ENCODE results near the gene AFM. TPM values are rescaled to one million over a fixed set of nuclear protein-coding genes. Genes with fewer than 3 reads are reported as not detected.
"Not testable (repeated sequence)": the region's sequence is repeated elsewhere in the genome, so short reads cannot be mapped to it uniquely, and the experiment has no call there.

The AFM gene
- total RNA-seq, 2 experiments from 2014 or later: not detected

DNA sequence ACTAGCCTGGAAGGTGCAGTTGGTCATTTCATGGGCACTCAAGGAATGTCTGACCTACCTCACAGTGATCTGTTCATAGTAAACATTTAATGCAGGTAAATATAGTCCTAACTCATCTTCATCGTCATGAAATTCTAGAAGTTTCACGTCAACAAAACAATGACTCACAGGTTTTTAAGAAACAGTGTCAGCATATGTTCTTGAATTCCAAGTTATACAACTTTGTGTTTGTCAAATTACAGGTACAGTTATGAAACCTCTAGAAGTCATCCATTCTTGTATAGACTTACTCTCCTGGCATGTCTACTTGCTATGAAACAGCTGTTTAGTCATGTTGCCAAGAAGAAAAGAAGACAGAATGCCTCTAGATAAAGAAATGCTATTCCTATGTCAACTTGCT, 46.6 kb downstream of the AFM start:
- ATAC-seq (no peak), DNase-seq (no peak)
- Mint-ChIP-seq H3K9me3 (ENCODE audit: insufficient read depth) (no peaks in the 10 kb centered on the region), H3K27me3 (ENCODE audit: low read depth) (no peaks in the 10 kb centered on the region), H3K4me3 (no peak overlapping the region), H3K36me3 (ENCODE audit: low read depth) (no peaks in the 10 kb centered on the region), H3K27ac (no peak overlapping the region), H3K4me1 (ENCODE audit: low read depth) (no peaks in the 10 kb centered on the region)
- ChIA-PET POLR2A (no interaction called here), CTCF (no interaction called here)

DNA sequence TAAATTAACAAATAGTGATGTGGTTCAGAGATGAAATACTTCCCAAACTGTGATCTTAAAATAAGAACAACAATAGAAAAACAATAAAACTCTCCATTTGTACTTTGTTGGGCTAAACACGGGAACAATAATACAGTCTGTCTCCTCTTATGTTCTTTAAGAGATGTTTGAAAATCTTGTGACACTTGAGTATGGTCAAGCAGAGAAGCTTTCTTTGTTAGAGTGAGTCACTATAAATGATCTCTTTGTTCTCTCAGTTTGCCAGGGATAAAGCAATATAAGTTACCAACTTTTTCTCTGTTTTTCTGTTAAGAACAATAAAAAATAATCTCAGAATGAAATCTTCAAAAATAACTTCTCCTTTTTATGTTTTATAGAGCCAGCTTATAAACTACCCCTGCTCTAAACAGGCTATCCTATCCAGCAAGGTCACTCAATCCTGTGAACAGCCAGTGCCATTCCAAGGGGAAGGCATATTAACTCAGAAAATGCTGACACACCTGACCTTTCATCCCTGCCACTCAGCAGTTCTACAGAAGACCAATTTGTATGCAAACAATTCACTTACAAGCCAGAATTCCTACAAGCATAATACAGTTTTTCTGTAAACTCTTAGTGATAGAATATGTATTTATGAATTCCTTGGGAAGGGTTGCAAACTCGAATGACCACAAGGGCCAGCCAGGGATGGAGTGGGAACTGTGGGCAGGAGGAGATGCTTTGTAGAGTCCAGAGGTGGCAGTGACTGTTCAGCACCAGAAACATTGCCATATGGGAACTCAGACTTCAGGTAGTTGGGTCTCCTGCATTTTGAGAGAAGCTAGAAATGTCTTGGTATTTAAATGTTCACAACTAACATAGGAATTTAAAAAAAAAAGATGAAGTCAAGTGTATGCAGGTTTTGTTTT, 52.2 kb downstream of the AFM start:
- no peaks in the 10 kb centered on the region for H3K36me3 Mint-ChIP-seq (ENCODE audit: low read depth)
- no peaks in the 10 kb centered on the region for H3K4me1 Mint-ChIP-seq (ENCODE audit: low read depth)
- no peak overlapping the region for H3K27ac Mint-ChIP-seq
- ATAC-seq: no peak
- no peak for DNase-seq
- H3K9me3 Mint-ChIP-seq (ENCODE audit: insufficient read depth): no peaks in the 10 kb centered on the region
- POLR2A ChIA-PET: no interaction called here
- H3K27me3 Mint-ChIP-seq (ENCODE audit: low read depth): no peaks in the 10 kb centered on the region
- CTCF ChIA-PET: no interaction called here
- H3K4me3 Mint-ChIP-seq: no peak overlapping the region

DNA sequence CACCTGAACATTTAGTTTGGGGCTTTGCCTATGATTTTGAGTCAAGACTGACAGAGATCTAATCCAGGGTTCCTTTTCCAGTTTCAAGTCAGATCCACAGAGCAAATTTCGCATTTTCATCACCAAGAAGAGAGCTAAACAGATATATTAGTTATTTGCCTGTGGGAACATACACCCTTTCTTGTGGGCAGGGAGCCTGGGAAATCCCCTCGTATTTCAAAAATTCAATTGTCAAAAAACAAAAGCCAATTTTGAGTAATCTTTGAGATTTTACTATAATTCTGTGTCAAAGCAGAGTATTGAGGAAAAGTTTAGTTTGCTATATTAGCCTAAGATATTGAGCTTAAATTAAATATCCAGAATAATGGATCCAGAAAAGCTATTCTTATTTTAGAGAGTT, 56.6 kb downstream of the AFM start:
- Mint-ChIP-seq H3K27ac (no peak overlapping the region), H3K27me3 (ENCODE audit: low read depth) (no peaks in the 10 kb centered on the region), H3K4me1 (ENCODE audit: low read depth) (no peaks in the 10 kb centered on the region), H3K36me3 (ENCODE audit: low read depth) (no peaks in the 10 kb centered on the region), H3K4me3 (no peak overlapping the region), H3K9me3 (ENCODE audit: insufficient read depth) (no peaks in the 10 kb centered on the region)
- POLR2A ChIA-PET: no interaction called here
- ATAC-seq (no peak), DNase-seq (no peak)
- CTCF ChIA-PET: no interaction called here

DNA sequence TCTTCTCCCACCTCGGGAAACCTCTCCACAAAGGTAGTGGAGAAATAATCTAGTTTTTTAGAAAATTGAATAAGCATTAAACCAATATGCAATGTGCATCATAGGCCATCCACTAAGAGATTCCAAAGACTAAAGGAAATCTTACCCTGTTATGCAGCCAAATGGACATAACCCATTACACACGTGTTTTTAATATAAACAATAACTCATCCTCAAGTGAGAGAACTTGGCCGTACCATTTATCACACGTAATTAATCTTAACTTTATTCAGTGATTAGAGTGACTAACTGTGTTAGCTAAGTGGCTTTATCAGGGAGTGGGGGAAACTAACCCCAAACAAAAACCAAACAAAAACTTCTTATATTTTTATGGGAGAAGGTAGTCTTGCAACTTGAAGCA, 57.8 kb downstream of the AFM start:
- CTCF ChIA-PET: no interaction called here
- no peak overlapping the region for H3K4me3 Mint-ChIP-seq

DNA sequence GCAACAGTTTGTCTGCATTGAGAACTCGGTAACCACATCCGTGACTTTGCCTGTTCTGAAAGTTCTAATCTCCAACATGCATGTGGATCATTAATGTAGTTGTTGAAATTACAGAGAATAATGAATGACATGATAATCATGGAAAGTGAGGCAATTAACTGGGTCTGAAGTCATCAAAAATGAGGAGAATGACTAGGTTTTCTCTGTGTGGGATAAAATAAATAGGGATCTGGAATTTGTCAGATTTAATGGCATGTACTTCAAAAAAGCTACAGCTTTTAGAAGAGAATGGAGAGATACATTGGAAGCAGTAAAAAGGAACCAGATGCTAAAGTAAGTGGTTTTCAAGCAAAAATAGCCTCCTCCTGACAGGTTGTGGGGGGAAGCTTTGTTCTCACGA, 59.3 kb downstream of the AFM start:
- Mint-ChIP-seq H3K36me3 (ENCODE audit: low read depth) (no peaks in the 10 kb centered on the region), H3K4me1 (ENCODE audit: low read depth) (no peaks in the 10 kb centered on the region), H3K27ac (no peak overlapping the region), H3K27me3 (ENCODE audit: low read depth) (no peaks in the 10 kb centered on the region), H3K4me3 (no peak overlapping the region), H3K9me3 (ENCODE audit: insufficient read depth) (no peaks in the 10 kb centered on the region)
- CTCF ChIA-PET: no interaction called here
- no peak for ATAC-seq
- no peak for DNase-seq
- POLR2A ChIA-PET: no interaction called here

More for the DNA sequence above, 57.8 kb downstream of the AFM start:
- no peaks in the 10 kb centered on the region for H3K4me1 Mint-ChIP-seq (ENCODE audit: low read depth)
- no peak overlapping the region for H3K27ac Mint-ChIP-seq
- DNase-seq: no peak
- POLR2A ChIA-PET: no interaction called here
- no peak for ATAC-seq
- no peaks in the 10 kb centered on the region for H3K9me3 Mint-ChIP-seq (ENCODE audit: insufficient read depth)
- no peaks in the 10 kb centered on the region for H3K27me3 Mint-ChIP-seq (ENCODE audit: low read depth)
- H3K36me3 Mint-ChIP-seq (ENCODE audit: low read depth): no peaks in the 10 kb centered on the region

DNA sequence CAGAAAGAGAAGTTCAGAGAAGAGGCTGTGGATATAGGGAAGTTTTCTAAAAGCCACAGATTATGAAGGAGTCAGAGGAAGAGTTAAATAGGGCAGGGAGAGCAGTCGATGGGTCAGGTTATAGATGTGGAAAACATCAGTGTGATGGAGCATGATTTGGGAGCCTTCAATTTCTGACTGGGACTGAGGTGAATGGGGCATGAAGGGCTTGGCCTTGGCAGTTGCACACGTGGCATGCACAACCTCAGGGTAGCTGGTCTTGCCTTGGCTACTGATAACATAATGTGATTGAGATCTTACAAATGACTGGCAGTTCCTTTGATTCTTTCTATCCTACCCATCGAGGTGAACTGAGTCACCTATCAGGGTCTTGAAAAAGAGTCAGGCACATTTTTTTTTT, 59.7 kb downstream of the AFM start:
- ChIA-PET POLR2A (no interaction called here), CTCF (no interaction called here)
- Mint-ChIP-seq H3K9me3 (ENCODE audit: insufficient read depth) (no peaks in the 10 kb centered on the region), H3K27me3 (ENCODE audit: low read depth) (no peaks in the 10 kb centered on the region), H3K4me3 (no peak overlapping the region), H3K27ac (no peak overlapping the region), H3K36me3 (ENCODE audit: low read depth) (no peaks in the 10 kb centered on the region), H3K4me1 (ENCODE audit: low read depth) (no peaks in the 10 kb centered on the region)
- ATAC-seq (no peak), DNase-seq (no peak)

DNA sequence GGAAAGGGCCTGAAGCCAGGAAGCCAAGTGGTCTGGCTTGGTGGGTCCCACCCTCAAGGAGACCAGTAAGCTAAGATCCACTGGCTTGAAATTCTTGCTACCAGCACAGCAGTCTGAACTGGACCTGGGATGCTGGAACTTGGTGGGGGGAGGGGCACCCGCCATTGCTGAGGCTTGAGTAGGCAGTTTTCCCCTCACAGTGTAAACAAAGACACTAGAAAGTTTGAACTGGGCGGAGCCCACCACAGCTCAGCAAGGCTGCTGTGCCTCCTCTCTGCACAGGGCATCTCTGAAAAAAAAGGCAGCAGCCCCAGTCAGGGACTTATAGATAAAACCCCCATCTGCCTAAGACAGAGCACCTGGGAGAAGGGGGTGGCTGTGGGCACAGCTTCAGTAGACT, 63.1 kb downstream of the AFM start:
- ATAC-seq (no peak), DNase-seq (no peak)
- Mint-ChIP-seq H3K27me3 (ENCODE audit: low read depth) (no peaks in the 10 kb centered on the region), H3K4me1 (ENCODE audit: low read depth) (no peaks in the 10 kb centered on the region), H3K36me3 (ENCODE audit: low read depth) (no peaks in the 10 kb centered on the region), H3K4me3 (no peak overlapping the region), H3K9me3 (ENCODE audit: insufficient read depth) (no peaks in the 10 kb centered on the region), H3K27ac (no peak overlapping the region)
- POLR2A ChIA-PET: no interaction called here
- CTCF ChIA-PET: no interaction called here

DNA sequence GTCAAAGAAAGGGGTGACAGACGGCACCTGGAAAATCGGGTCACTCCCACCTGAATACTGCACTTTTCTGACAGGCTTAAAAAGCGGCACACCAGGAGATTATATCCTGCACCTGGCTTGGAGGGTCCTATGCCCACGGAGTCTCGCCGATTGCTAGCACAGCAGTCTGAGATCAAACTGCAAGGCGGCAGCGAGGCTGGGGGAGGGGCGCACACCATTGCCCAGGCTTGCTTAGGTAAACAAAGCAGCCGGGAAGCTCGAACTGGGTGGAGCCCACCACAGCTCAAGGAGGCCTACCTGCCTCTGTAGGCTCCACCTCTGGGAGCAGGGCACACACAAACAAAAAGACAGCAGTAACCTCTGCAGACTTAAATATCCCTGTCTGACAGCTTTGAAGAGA, 69.3 kb downstream of the AFM start:
- DNase-seq; H3K4me1 Mint-ChIP-seq (ENCODE audit: low read depth); H3K27ac Mint-ChIP-seq; H3K4me3 Mint-ChIP-seq; ATAC-seq; POLR2A ChIA-PET; CTCF ChIA-PET; H3K27me3 Mint-ChIP-seq (ENCODE audit: low read depth); H3K36me3 Mint-ChIP-seq (ENCODE audit: low read depth); H3K9me3 Mint-ChIP-seq (ENCODE audit: insufficient read depth): not testable (repeated sequence)

Other genes starting within 250 kb of the AFM start
- gene ANKRD17, start 222.9 kb upstream of the AFM start, total RNA-seq: 10 to 100 TPM; 45.8 to 46.6 TPM
- not detected for gene ALB, start 77.5 kb upstream of the AFM start, total RNA-seq
- gene AFP, start 45.5 kb upstream of the AFM start, total RNA-seq: not detected
- not detected for gene RASSF6, start 138.7 kb downstream of the AFM start, total RNA-seq

Data from activated CD8-positive, alpha-beta T cell treated with anti-CD3 and anti-CD28 coated beads, Interleukin-2, amount 10 ng/mL, durations not matched to agents 7 days and 5 days (primary cell).